ENCODE results near the gene RBMS3.

- TF ChIP-seq SP1 (IDR thresholded peaks at IDR 0.05): no peak
- TF ChIP-seq PKNOX1 (IDR thresholded peaks at IDR 0.05): no peak
- no peak for TF ChIP-seq CTBP1 (IDR thresholded peaks at IDR 0.05; ENCODE audit: borderline replicate concordance)
- no peak for TF ChIP-seq ZNF384 (IDR thresholded peaks at IDR 0.05)
- TF ChIP-seq LEF1 (IDR thresholded peaks at IDR 0.05; ENCODE audit: borderline replicate concordance): no peak
- no peak for TF ChIP-seq TARDBP (IDR thresholded peaks at IDR 0.05)
- no peak for TF ChIP-seq L3MBTL2 (conservative IDR thresholded peaks at IDR 0.05)
- TF ChIP-seq FOXK2 (IDR thresholded peaks at IDR 0.05): no peak
- TF ChIP-seq ELF4 (IDR thresholded peaks at IDR 0.05): no peak
- TF ChIP-seq BHLHE40 (IDR thresholded peaks at IDR 0.05; ENCODE audit: borderline replicate concordance): no peak
- no peak for TF ChIP-seq FOXM1 (IDR thresholded peaks at IDR 0.05; ENCODE audit: borderline replicate concordance)
- TF ChIP-seq ARNT (IDR thresholded peaks at IDR 0.05): no peak
- TF ChIP-seq NFRKB (IDR thresholded peaks at IDR 0.05): no peak
- no peak for TF ChIP-seq FOXA1 (IDR thresholded peaks at IDR 0.05)
These were observed 22.7 kb upstream of the RBMS3 start for GRCh38 chr3:29258161-29258560.

Measured in HEK293T (cell line).